ENCODE measurements around the gene STMN1.

The STMN1 gene

GRCh38 chr1:25922056-25922970 is 16.1 kb upstream of the STMN1 start:
- no peak for DNase-seq (ENCODE audit: low read depth)

GRCh38 chr1:25918615-25919014 is 12.4 kb upstream of the STMN1 start:
- DNase-seq (ENCODE audit: low read depth), result no peak

- no peak for DNase-seq (ENCODE audit: low read depth)
Observed at GRCh38 chr1:25917996-25918395, 11.8 kb upstream of the STMN1 start.

- no peak for DNase-seq (ENCODE audit: low read depth)
Observed at GRCh38 chr1:25916460-25916859, 10.2 kb upstream of the STMN1 start.

GRCh38 chr1:25914074-25914995 is 8.1 kb upstream of the STMN1 start:
- no peak for DNase-seq (ENCODE audit: low read depth)

GRCh38 chr1:25913206-25913605 is 7.0 kb upstream of the STMN1 start:
- no peak for DNase-seq (ENCODE audit: low read depth)

- no peak for DNase-seq (ENCODE audit: low read depth)
Observed at GRCh38 chr1:25912076-25912831, 6.0 kb upstream of the STMN1 start.

- no peak for DNase-seq (ENCODE audit: low read depth)
Observed at GRCh38 chr1:25911162-25911561, 4.9 kb upstream of the STMN1 start.

GRCh38 chr1:25909040-25909439 is 2.8 kb upstream of the STMN1 start:
- DNase-seq (ENCODE audit: low read depth), result no peak

GRCh38 chr1:25908161-25908560 is 1.9 kb upstream of the STMN1 start:
- DNase-seq (ENCODE audit: low read depth), result no peak

GRCh38 chr1:25907601-25908000 is 1.4 kb upstream of the STMN1 start:
- DNase-seq (ENCODE audit: low read depth), result no peak

- no peak for DNase-seq (ENCODE audit: low read depth)
Observed at GRCh38 chr1:25906644-25907300, 553 bp upstream of the STMN1 start.

- DNase-seq (ENCODE audit: low read depth), result peak; percentile 93
Observed at GRCh38 chr1:25904943-25905679, 1.1 kb downstream of the STMN1 start.

- no peak for DNase-seq (ENCODE audit: low read depth)
Observed at GRCh38 chr1:25903986-25904385, 2.2 kb downstream of the STMN1 start.

- no peak for DNase-seq (ENCODE audit: low read depth)
Observed at GRCh38 chr1:25902462-25902861, 3.8 kb downstream of the STMN1 start.

GRCh38 chr1:25900219-25900618 is 6.0 kb downstream of the STMN1 start:
- DNase-seq (ENCODE audit: low read depth), result no peak

GRCh38 chr1:25899792-25900191 is 6.4 kb downstream of the STMN1 start:
- no peak for DNase-seq (ENCODE audit: low read depth)

GRCh38 chr1:25898223-25899015 is 7.8 kb downstream of the STMN1 start:
- DNase-seq (ENCODE audit: low read depth), result no peak

- DNase-seq (ENCODE audit: low read depth), result no peak
Observed at GRCh38 chr1:25897754-25898153, 8.5 kb downstream of the STMN1 start.

GRCh38 chr1:25896266-25896665 is 10.0 kb downstream of the STMN1 start:
- no peak for DNase-seq (ENCODE audit: low read depth)

Measured in activated T-cell treated with anti-CD3 and anti-CD28 coated beads for 1 hour (primary cell).